ENCODE measurements around the gene SLC44A4.

- TF ChIP-seq EZH2phosphoT487 (IDR thresholded peaks at IDR 0.05; ENCODE audit: borderline replicate concordance, low read length) (no peak), CTCF (IDR thresholded peaks at IDR 0.05; ENCODE audit: low read depth, low read length, poor library complexity, severe bottlenecking) (no peak)
These were observed 41.3 kb downstream of the SLC44A4 start for GRCh38 chr6:31837369-31838113.
